SU-DHL-6 (cell line): ENCODE measurements around the gene LTC4S.

ENCODE experiments used
- H2AFZ ChIP-seq: fragments of 200-600 bp; sonication (generic); 2 replicates; pipeline ENCODE4 v1.6.1; 2014; ENCODE audit warnings: low read depth, mild to moderate bottlenecking, moderate library complexity, mixed read lengths, antibody characterized with exemption, low read length; ENCODE audit not compliant: severe bottlenecking
- H3F3A ChIP-seq: fragments of 200-600 bp; shearing (Covaris generic); 2 replicates; pipeline ENCODE4 v1.6.0; 2016; ENCODE audit warnings: antibody characterized with exemption, mild to moderate bottlenecking; ENCODE audit not compliant: insufficient read depth
- H3K27ac ChIP-seq: fragments of 200-600 bp; sonication (generic); 2 replicates; pipeline ENCODE4 v1.5.1; 2016; ENCODE audit warnings: low read depth, mild to moderate bottlenecking, low read length, moderate library complexity, mixed read lengths
- H3K27me3 ChIP-seq: fragments of 200-600 bp; sonication (generic), shearing (Covaris generic); 2 replicates; pipeline ENCODE4 v1.6.0; 2014; ENCODE audit warnings: mild to moderate bottlenecking, low read length
- H3K36me3 ChIP-seq: fragments of 200-600 bp; sonication (generic); 2 replicates; pipeline ENCODE4 v1.6.1; 2014; ENCODE audit warnings: mild to moderate bottlenecking, low read length, mixed read lengths
- H3K4me2 ChIP-seq: fragments of 300-600, 200-600 bp; shearing (Covaris generic), sonication (generic); 2 replicates; pipeline ENCODE4 v1.6.0; 2014; ENCODE audit warnings: low read length, low read depth, mild to moderate bottlenecking; ENCODE audit not compliant: poor library complexity, severe bottlenecking
- H3K4me3 ChIP-seq: fragments of 200-600 bp; sonication (generic); 2 replicates; pipeline ENCODE4 v1.5.1; 2014; ENCODE audit warnings: antibody characterized with exemption, low read length, mild to moderate bottlenecking, mixed read lengths; ENCODE audit not compliant: insufficient read depth, poor library complexity, severe bottlenecking
- H3K79me2 ChIP-seq: fragments of 200-600 bp; sonication (generic); 2 replicates; pipeline ENCODE4 v1.6.1; 2014; ENCODE audit warnings: mild to moderate bottlenecking, low read length, moderate library complexity; ENCODE audit not compliant: insufficient read depth
- H3K9ac ChIP-seq: fragments of 200-600 bp; sonication (generic); 2 replicates; pipeline ENCODE4 v1.7.0; 2014; ENCODE audit warnings: mild to moderate bottlenecking, low read length
- H3K9me2 ChIP-seq: fragments of 200-600 bp; sonication (generic); replicated peaks from 2 replicates; pipeline ENCODE4 v1.6.1; 2014; ENCODE audit warnings: low read length; ENCODE audit not compliant: insufficient read depth
- H3K9me3 ChIP-seq: fragments of 200-600 bp; sonication (generic); 2 replicates; pipeline ENCODE4 v1.6.1; 2014; ENCODE audit warnings: low read length, mixed read lengths; ENCODE audit not compliant: insufficient read depth
- H4K20me1 ChIP-seq: fragments of 200-600 bp; sonication (generic); 2 replicates; pipeline ENCODE4 v1.6.1; 2014; ENCODE audit warnings: low read depth, mild to moderate bottlenecking, antibody characterized with exemption, low read length, moderate library complexity, mixed read lengths
- EZH2phosphoT487 ChIP-seq: fragments of 200-600 bp; sonication (generic), shearing (Covaris generic); conservative IDR thresholded peaks from 2 replicates; pipeline ENCODE4 v1.6.1; 2018; ENCODE audit warnings: mild to moderate bottlenecking, antibody characterized with exemption, low read length, moderate library complexity, mixed read lengths
- TF ChIP-seq, protein P1 (sequence below): fragments of 200-600 bp; sonication (generic); IDR thresholded peaks from one replicate; pipeline ENCODE4 v1.5.1; 2017; ENCODE audit warnings: antibody characterized with exemption, mild to moderate bottlenecking, low read length, moderate library complexity; ENCODE audit not compliant: insufficient read depth, poor library complexity, severe bottlenecking

LTC4S gene

DNA sequence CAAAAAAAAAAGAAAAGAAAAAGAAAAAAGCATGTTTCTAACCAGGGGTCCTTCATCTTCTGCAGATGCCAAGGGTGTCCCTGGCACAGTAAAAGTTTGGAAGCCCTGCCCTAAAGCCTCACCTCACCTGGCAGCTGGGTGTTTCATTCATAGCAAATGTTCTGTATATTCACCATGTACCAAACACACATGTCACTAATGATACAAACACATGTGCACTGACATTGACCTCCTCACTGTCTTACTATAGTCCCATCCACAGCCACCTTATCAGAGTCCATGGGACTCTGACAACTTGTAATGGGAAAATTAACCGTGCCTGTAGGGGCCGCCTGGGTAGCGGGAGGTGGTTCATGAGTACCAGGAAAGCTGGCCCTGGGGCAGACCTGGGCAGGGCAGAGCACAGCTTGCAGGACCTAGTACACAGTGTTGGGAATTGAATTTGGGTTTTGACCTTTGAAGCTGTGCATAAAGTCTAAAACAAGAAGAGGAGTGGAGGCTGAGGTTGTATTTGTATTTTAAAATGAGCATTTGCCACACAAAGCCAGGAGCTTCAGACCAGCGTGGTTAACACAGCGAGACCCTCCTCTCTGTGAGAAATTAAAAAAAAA, 19.3 kb downstream of the LTC4S start:
- no peaks in the 10 kb centered on the region for H3K79me2 ChIP-seq
- no peaks in the 10 kb centered on the region for H3K9me3 ChIP-seq
- H2AFZ ChIP-seq, result no peak overlapping the region
- H3F3A ChIP-seq, result 0 out of 2 replicates have a peak, but pooled peaks cover 5% of the 10 kb centered on the region
- no peaks in the 10 kb centered on the region for H3K36me3 ChIP-seq
- H3K4me3 ChIP-seq, result no peak overlapping the region
- no peak overlapping the region for H3K9ac ChIP-seq
- H3K27ac ChIP-seq, result no peak overlapping the region
- H3K9me2 ChIP-seq, result no peaks in the 10 kb centered on the region
- TF ChIP-seq, protein P1, sequence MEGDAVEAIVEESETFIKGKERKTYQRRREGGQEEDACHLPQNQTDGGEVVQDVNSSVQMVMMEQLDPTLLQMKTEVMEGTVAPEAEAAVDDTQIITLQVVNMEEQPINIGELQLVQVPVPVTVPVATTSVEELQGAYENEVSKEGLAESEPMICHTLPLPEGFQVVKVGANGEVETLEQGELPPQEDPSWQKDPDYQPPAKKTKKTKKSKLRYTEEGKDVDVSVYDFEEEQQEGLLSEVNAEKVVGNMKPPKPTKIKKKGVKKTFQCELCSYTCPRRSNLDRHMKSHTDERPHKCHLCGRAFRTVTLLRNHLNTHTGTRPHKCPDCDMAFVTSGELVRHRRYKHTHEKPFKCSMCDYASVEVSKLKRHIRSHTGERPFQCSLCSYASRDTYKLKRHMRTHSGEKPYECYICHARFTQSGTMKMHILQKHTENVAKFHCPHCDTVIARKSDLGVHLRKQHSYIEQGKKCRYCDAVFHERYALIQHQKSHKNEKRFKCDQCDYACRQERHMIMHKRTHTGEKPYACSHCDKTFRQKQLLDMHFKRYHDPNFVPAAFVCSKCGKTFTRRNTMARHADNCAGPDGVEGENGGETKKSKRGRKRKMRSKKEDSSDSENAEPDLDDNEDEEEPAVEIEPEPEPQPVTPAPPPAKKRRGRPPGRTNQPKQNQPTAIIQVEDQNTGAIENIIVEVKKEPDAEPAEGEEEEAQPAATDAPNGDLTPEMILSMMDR, result no peak
- TF ChIP-seq EZH2phosphoT487, result no peak
- H3K27me3 ChIP-seq, result no peaks in the 10 kb centered on the region
- H3K4me2 ChIP-seq, result no peak overlapping the region
- H4K20me1 ChIP-seq, result no peaks in the 10 kb centered on the region

DNA sequence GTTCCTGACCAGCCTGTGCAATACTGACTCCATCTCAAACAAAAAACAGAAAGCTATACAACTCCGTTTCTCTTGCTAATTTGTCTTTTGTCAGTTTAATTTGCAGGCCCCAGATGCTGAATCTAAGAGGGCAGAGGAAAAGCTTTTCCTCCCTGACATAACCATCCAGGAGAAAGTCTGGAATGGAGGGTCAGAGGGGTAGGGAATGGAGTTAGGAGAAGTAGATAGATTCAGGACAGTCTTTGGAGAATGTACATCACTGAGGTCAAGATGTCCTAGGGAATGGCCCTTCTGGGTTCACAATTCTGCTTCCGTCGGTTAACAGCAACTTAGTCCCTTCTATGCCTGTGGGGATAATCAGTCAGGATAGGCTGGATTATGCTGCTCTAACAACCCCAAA, 20.3 kb downstream of the LTC4S start:
- Histone ChIP-seq H4K20me1 (no peaks in the 10 kb centered on the region), H3K9me2 (no peaks in the 10 kb centered on the region), H3K79me2 (no peaks in the 10 kb centered on the region), H3K4me2 (no peak overlapping the region), H2AFZ (no peak overlapping the region), H3K4me3 (no peak overlapping the region), H3K9ac (no peak overlapping the region), H3K27ac (no peak overlapping the region), H3K36me3 (no peaks in the 10 kb centered on the region), H3K9me3 (no peaks in the 10 kb centered on the region), H3K27me3 (no peaks in the 10 kb centered on the region), H3F3A (0 out of 2 replicates have a peak, but pooled peaks cover 10% of the 10 kb centered on the region)
- TF ChIP-seq EZH2phosphoT487, result no peak
- TF ChIP-seq, protein P1, result no peak

DNA sequence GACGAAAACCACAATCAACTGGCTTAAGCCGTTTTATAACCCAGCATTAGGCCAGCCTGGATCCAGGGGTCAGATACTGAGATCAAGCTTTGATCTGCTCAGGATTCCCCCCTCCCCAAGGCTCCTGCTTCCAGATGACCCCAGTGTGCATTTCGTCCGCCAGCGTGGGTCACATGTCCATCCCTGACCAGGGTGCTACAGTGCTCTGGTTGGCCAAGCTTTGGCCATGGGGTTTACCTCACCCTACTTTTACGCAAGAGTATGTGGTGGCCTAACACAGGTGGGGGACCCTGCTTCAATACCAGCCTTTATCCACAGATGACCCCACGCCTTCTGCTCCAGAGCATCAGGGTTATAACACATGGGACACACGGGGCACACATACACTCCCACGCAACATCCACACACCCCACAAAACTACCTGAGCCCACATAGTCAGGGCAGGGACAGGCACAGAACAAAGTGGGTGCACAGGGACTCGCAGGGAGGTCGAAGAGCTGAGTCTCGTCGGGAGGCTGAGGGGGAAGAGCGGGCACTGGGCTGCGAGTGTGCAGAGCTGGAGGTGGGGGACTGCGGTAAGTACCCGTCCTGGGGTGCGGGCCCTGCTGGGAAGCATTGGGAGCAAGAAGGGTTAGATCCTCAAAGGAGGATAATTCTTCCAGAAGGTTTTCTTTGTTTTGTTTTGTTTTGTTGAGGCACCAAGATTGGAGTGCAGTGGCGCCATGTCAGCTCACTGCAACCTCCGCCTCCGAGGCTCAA, 21.9 kb downstream of the LTC4S start:
- Histone ChIP-seq H3K27ac (no peak overlapping the region), H3K4me2 (no peak overlapping the region), H3K9me3 (no peaks in the 10 kb centered on the region), H3K36me3 (no peaks in the 10 kb centered on the region), H2AFZ (no peak overlapping the region), H3F3A (0 out of 2 replicates have a peak, but pooled peaks cover 10% of the 10 kb centered on the region), H3K4me3 (no peak overlapping the region), H3K9ac (no peak overlapping the region), H3K79me2 (no peaks in the 10 kb centered on the region), H3K9me2 (no peaks in the 10 kb centered on the region), H3K27me3 (no peaks in the 10 kb centered on the region), H4K20me1 (no peaks in the 10 kb centered on the region)
- no peak for TF ChIP-seq EZH2phosphoT487
- TF ChIP-seq, protein P1, result no peak
